KOPT-K1 (cell line): ENCODE measurements around the gene TSPAN15.
"Not testable (repeated sequence)": the region's sequence is repeated elsewhere in the genome, so short reads cannot be mapped to it uniquely, and the experiment has no call there.

ENCODE experiments used
- H3K27ac ChIP-seq: fragments of 200-600 bp; sonication (generic); 2 replicates; pipeline ENCODE4 v1.5.1; 2016; ENCODE audit warnings: antibody characterized with exemption, mild to moderate bottlenecking, low read depth, low read length; ENCODE audit not compliant: poor library complexity, severe bottlenecking
- H3K36me3 ChIP-seq: fragments of 200-600 bp; sonication (generic); 2 replicates; pipeline ENCODE4 v1.5.1; 2017; ENCODE audit warnings: antibody characterized with exemption, mild to moderate bottlenecking, low read length, moderate library complexity; ENCODE audit not compliant: insufficient read depth
- H3K9me3 ChIP-seq: fragments of 200-600 bp; sonication (generic); 2 replicates; pipeline ENCODE4 v1.5.1; 2017; ENCODE audit warnings: antibody characterized with exemption, low read length, mild to moderate bottlenecking; ENCODE audit not compliant: insufficient read depth, poor library complexity, severe bottlenecking

TSPAN15 gene

DNA sequence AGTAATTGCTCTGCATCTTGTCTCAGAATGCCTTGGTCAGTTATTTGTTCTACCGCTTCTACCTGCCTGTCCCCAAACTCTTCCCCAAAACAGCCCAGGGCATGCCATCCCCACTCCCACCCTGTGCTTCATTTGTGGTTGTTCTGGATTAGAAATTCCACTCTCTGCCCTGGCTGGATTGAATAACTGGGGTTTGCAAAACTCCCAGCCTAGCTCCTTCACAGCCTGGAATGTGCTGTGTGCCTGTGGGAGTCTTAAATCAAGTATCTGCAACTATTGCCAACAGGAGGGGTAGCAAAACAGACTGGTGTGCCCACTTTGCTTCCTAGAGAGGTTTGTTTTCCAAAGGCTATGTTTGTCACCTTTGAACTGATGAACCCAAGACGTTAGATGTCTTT, 24.2 kb downstream of the TSPAN15 start:
- no peak overlapping the region for H3K27ac ChIP-seq

DNA sequence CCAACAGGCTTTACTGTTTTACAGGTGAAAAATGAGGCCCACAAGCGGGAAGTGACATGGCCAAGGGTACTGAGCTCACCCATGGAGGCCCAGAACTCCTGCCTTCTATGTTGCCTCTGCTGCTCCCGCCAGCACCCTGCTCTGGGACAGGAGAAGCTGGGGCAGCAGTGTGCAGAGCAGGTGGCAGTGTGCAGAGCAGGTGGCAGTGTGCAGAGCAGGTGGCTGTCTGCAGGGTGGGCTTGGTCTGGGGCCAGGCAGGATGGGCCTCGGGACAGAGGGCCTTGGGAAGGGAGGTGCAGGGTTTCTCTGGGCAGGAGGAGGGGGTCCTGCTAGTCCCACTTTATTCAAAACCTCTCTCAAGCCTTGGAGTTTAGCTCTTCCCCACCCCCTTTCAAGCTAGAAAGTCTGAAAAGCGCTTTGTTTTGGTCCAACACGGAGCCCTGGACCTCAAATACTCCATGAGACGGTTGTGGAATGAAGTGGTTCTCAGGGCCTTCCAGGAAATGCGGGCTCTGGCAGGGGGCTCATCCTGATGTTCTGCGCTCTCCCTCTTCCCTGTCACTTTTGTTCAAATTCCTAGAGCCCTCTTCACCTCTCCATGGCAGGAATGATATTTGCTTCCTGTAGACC, 26.8 kb downstream of the TSPAN15 start:
- Histone ChIP-seq H3K9me3 (no peaks in the 10 kb centered on the region), H3K36me3 (no peaks in the 10 kb centered on the region), H3K27ac (no peak overlapping the region)

More for the DNA sequence above, 24.2 kb downstream of the TSPAN15 start:
- Histone ChIP-seq H3K36me3 (no peaks in the 10 kb centered on the region), H3K9me3 (no peaks in the 10 kb centered on the region)

DNA sequence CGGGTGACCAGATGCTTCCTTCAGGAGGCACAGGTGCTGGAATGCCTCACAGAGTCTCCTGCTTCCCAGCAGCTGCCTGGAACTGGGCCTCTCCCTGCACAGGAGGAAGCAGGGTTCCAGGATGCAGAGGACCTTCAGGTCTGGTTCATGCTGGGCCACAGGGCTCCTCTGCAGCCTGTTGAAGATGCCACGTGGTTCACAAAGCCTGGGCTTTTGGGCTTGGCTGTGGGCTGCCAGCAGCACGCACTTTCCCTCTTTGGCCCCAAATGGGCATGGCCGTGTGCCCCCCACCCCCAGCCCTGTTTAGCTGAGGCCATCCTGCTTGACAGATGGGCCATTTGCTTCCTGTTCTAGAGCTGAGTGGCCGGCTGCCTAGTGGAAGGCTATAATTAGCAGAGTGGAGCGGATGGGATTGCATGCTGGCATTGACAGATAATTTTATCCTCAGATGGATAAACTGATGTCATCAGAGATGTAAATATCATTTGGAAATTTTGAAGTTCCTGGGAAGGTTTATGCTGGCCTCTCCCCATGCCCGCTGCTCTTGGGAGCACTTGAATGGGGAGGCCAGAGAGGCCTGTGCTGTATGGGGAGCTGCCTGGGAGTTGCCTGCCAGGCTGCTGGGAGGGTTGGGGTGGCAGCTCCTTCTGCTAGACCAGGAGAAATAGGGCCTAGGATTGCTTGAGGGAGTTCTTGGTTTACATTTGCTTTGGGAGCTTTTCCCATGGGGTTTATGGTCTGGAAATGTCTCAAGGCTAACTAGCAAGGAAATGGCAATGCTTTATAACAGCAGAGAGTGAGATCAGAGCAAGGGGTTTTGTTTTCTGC, 28.2 kb downstream of the TSPAN15 start:
- H3K36me3 ChIP-seq, result no peaks in the 10 kb centered on the region
- H3K27ac ChIP-seq, result no peak overlapping the region
- no peaks in the 10 kb centered on the region for H3K9me3 ChIP-seq

DNA sequence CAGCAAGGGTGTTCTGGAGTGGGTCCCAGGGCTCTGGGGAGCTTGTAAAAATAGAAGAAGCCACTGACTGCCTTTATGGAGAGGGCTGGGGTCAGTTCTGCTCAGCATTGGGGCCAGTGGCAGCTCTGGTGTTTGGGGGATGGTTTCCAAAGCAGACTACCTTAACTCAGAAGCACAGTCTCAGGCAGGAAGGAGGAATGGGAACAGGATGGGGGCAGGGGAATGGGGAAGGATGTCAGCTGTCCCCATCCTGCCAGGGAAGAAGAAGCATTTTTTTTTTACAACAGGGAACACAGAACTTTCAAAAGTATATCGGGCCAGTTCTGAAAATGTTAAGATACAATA, 28.8 kb downstream of the TSPAN15 start:
- Histone ChIP-seq H3K27ac (no peak overlapping the region), H3K9me3 (no peaks in the 10 kb centered on the region), H3K36me3 (no peaks in the 10 kb centered on the region)

DNA sequence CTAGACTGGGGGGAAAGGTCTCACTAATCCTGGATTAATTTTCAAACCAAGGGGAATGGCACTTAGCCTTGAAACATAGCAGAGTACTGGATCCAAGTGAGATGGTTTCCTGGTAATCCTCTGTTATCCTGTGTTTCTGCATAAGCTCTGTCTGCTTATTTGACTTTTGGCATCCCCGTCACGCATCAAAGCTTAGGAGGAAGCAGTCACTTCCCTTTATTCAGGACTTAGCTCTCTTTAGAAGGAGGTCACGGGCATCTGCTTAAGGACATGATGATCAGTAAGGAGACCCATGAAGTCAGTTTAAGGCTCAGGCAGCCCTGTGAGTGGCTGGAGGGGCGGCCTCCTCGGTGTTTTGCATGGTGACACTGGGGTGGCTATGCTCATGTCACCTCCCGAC, 30.0 kb downstream of the TSPAN15 start:
- Histone ChIP-seq H3K9me3 (no peaks in the 10 kb centered on the region), H3K36me3 (no peaks in the 10 kb centered on the region), H3K27ac (no peak overlapping the region)

DNA sequence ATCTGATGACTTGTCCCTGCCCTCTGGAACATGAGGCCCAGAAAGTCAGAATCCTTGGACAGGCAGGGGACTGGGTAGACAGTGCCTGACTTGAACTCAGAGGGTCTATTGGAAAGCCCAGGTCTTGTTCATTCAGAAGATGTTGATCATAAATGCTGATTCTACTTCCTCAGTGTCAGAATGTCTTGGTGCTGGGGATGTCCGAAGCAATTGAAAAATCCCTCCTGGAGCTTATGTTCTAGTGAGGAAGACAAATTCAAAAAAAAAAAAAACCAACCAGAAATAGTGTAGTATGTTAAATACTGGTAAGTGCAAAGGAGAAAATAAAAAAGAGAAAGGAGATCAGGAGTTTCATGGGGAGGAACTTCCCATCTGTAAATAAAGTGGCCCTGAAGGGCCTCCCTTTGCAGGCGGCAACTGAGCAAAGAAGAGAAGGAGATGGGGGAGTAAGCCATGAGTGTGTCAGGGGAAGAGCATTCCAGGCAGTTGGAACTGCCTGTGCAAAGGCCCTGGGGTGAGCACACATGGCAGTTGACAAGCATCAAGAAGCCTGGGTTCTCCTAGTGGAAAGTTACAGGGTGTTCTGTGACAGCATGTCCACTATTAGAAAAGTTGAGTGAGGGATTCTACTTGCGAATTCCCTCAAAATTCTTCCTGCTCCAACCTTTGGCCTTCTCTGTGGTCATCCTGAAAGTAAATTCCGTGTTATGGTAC, 30.7 kb downstream of the TSPAN15 start:
- peaks cover under 1% of the 10 kb centered on the region for H3K9me3 ChIP-seq
- no peaks in the 10 kb centered on the region for H3K36me3 ChIP-seq
- H3K27ac ChIP-seq, result no peak overlapping the region

DNA sequence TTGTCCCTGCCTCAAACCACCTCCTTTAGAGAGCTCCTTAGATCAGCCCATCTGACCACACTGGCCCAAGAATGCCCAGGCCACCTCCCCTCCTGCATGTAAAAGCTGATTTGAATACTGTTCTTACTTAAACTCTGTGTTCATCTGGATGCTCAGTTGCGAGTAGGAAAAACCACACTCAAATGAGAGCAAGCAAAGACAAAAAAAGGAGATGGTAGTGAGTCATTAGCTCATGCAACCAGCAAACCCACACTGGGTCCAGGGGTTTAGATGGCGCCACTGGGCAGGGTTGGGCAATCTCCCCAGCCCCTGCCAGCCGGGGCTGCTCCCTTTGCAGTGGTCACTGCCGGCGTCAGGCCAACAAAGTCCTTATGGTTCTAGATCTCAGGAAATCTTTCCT, 32.7 kb downstream of the TSPAN15 start:
- Histone ChIP-seq H3K9me3 (peaks cover 20% of the 10 kb centered on the region), H3K27ac (no peak overlapping the region), H3K36me3 (no peaks in the 10 kb centered on the region)

DNA sequence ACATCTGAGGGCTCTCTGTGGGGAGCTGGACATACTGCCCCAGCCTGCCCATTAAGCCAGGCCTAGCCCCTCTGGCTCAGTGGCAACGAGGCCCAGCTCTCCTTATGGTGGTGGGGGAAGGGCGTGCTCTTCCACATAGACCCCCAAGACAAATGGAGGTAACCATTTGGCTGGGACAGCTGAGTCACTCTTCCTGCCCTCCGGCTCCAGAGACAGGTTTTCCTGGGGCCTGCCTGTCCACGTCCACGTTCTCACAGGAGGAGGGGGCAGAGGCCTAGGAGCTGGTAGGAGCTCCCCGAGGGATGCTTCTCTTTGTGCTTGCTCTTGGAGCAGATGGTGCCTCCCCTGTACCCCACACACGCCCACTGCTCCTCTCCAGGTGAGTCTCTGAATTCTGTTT, 33.5 kb downstream of the TSPAN15 start:
- Histone ChIP-seq H3K27ac (no peak overlapping the region), H3K9me3 (peaks cover 28% of the 10 kb centered on the region), H3K36me3 (no peaks in the 10 kb centered on the region)

DNA sequence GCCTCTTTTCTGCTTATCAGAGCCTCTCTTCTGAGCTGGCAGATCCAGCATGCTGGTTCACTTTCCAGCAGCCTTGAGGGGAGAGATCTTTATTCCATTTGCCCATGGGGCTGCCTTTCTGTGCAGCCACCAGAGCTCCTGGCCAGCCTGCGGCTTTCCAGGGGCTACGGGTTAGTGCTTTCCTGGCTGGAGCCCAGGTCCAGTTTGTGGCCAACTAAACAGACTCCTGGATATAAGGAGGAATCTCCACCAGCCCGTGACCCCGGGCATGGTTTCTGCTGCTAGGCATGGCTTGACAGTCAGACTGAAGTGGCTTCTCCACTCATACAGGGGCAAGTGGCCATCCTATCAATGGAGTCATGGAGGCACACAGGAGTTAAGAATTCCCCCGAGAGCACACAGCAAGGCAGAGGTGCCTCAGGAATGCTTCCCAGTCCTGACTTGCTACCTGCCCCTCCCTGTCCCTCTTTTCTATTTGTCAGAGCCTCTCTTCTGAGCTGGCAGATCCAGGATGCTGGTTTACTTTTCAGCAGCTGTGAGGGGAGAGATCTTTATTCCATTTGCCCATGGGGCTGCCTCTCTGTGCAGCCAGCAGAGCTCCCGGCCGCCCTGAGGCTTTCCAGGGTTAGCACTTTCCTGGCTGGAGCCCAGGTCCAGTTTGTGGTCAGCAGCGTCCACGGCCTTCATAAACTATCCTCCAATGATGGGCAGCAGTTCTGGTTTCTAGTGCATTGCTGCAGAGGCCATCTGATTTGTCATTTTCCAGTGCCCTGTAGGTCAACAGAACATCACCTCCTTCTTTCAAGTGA, 35.9 kb downstream of the TSPAN15 start:
- Histone ChIP-seq H3K27ac (no peak overlapping the region), H3K36me3 (no peaks in the 10 kb centered on the region), H3K9me3 (peaks cover 29% of the 10 kb centered on the region)

DNA sequence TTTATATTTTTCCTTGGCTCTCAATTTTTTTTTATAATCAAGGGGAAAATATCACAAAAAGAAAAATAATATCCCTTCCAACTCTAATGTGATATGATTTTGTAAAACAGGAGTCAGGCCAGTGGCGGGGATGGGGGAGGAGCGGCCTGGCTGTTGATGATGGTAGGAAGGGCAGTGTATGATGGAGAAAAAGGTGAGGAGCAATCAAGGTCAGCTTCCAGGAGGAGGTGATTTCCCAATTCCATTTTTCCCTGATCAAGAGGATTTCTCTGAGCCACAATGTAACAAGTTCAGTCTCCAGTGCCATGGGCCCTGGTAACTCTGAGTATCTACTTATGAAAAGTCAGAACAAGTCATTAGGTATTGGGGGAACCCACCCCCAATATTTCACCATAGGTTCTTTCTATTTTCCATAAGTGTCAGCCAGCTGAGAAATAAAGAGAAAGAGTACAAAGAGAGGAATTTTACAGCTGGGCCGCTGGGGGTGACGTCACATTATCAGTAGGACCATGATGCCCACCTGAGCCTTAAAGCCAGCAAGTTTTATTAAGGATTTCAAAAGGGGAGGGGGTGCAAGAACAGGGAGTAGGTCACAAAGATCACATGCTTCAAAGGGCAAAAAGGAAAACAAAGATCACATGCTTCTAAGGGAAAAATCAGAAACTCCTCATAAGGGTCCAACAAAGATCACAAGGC, 37.0 kb downstream of the TSPAN15 start:
- H3K36me3 ChIP-seq, H3K27ac ChIP-seq: not testable (repeated sequence)
- peaks cover 29% of the 10 kb centered on the region for H3K9me3 ChIP-seq

DNA sequence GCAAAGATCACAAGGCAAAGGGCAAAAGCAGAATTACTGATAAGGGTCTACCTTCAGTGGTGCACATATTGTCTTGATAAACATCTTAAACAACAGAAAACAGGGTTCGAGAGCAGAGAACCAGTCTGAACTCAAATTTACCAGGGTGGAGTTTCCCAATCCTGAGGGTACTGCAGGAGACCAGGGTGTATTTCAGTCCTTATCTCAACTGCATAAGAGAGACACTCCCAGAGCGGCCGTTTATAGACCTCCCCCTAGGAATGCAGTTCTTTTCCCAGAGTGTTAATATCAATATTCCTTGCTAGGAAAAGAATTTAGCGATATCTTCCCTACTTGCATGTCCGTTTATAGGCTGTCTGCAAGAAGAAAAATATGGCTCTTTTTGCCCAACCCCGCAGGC, 37.6 kb downstream of the TSPAN15 start:
- H3K9me3 ChIP-seq, result peaks cover 29% of the 10 kb centered on the region
- H3K27ac ChIP-seq, H3K36me3 ChIP-seq: not testable (repeated sequence)

DNA sequence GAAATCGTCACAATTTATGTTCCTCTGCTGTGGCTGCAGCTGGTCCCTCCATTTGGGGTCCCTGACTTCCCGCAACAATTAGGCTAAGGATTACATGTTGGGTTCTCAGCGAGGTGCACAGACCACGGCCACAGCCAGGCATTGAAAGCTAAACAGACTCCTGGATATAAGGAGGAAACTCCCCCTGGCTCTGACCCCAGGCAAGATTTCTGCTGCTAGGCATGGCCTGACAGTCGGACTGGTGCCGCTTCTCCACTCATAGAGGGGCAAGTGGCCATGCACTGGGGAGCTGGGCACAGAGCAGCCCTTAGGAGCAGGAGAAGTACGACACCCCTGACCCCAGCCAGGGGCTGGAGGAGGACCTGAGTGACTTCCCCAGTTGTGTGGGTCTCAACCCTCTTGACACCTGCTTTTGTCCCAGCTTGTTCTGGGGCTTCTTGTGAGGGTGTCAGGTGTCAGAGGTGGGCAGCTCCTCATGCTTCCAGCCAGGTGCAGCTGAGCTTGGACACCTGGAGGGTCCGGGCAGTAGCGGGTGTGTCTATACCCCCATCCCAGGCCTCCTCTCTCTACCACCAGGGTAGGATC, 38.3 kb downstream of the TSPAN15 start:
- no peaks in the 10 kb centered on the region for H3K36me3 ChIP-seq
- no peak overlapping the region for H3K27ac ChIP-seq
- H3K9me3 ChIP-seq, result peaks cover 29% of the 10 kb centered on the region

DNA sequence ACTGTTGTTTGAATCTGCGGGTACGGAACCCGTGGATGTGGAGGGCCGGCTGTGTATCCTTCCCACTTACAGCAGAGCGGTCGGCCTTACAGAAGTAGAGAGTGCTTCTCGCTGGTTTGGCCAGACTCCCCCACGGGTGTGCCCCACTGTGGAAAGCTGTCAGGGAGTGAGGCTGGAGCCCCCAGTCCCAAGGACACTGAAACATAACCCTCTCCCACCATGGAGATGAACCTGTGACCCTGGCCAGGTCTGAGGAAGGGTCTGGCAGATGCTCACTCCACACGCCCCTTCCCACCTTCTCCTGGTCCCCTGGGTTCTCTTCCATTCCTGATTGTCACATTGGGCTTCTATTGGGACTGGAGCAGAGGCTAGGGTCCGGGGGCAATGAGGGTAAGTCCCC, 39.6 kb downstream of the TSPAN15 start:
- H3K27ac ChIP-seq, result no peak overlapping the region
- no peaks in the 10 kb centered on the region for H3K36me3 ChIP-seq
- peaks cover 29% of the 10 kb centered on the region for H3K9me3 ChIP-seq

DNA sequence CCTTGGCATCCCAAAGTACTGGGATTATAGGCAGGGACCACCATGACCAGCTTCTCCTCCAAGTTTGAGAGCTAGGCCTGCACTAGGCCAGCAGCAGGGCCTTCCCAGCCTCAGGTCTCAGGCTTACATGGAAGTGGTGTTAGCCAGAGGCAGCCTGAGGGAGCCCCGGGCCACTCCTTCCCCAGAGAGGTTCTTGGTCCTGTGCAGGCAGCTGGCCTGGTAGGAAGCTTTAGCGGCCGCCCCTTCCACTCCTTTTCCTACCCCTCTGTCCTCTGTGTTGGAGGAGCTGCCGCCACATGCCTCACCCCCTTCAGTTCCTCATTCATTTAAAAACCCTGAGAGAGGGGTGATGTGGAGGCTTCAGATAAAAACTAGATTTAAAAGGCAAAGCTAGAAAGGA, 40.3 kb downstream of the TSPAN15 start:
- Histone ChIP-seq H3K9me3 (peaks cover 29% of the 10 kb centered on the region), H3K27ac (no peak overlapping the region), H3K36me3 (no peaks in the 10 kb centered on the region)
